Fibroblast of lung (primary cell): ENCODE results near the gene EGFL6. TPM values are rescaled to one million over a fixed set of nuclear protein-coding genes. Genes with fewer than 3 reads are reported as not detected.

Experiments
- DNase-seq, 2 donors: peaks; one replicate each; pipeline versions ENCODE4 v3.0.0 to v3.0.0-alpha.2; 2010; ENCODE audit warnings: low read depth in 2 of 2
- H2AFZ ChIP-seq: 2 replicates; pipeline ENCODE4 v1.5.1; 2012; ENCODE audit warnings: low read length, control low read depth, inconsistent platforms
- H3K27ac ChIP-seq: 2 replicates; pipeline ENCODE4 v1.5.1; 2011; ENCODE audit warnings: low read length, control low read depth; ENCODE audit not compliant: insufficient read depth
- H3K27me3 ChIP-seq: 2 replicates; pipeline ENCODE4 v1.5.1; 2011; ENCODE audit warnings: mild to moderate bottlenecking, low read length; ENCODE audit not compliant: control insufficient read depth, insufficient read depth
- H3K36me3 ChIP-seq: 2 replicates; pipeline ENCODE4 v1.5.1; 2011; ENCODE audit warnings: low read length; ENCODE audit not compliant: control insufficient read depth, insufficient read depth
- H3K4me1 ChIP-seq: 2 replicates; pipeline ENCODE4 v1.5.1; 2011; ENCODE audit warnings: low read length; ENCODE audit not compliant: control insufficient read depth, insufficient read depth; ENCODE audit errors: extremely low read depth
- H3K4me2 ChIP-seq: 2 replicates; pipeline ENCODE4 v1.5.1; 2011; ENCODE audit warnings: low read length, control low read depth; ENCODE audit not compliant: insufficient read depth; ENCODE audit errors: extremely low read depth
- H3K4me3 ChIP-seq, 4 experiments: fragments of 200-600 bp in 1 of 4; sonication (generic) in 1 of 4; replicated peaks in 1 of 4; 2 replicates each; pipeline ENCODE4 v1.5.1; 2011 to 2016; ENCODE audit warnings: low read length in 4 of 4, low read depth in 3 of 4, mild to moderate bottlenecking in 3 of 4, control low read depth in 2 of 4, inconsistent platforms in 1 of 4, mixed read lengths in 1 of 4; ENCODE audit not compliant: insufficient read depth in 1 of 4; ENCODE audit errors: control extremely low read depth in 1 of 4
- H3K79me2 ChIP-seq: 2 replicates; pipeline ENCODE4 v1.5.1; 2012; ENCODE audit warnings: mild to moderate bottlenecking, low read length, inconsistent platforms; ENCODE audit not compliant: control insufficient read depth, insufficient read depth
- H3K9ac ChIP-seq: 2 replicates; pipeline ENCODE4 v1.5.1; 2011; ENCODE audit warnings: mild to moderate bottlenecking, low read length, control low read depth; ENCODE audit not compliant: insufficient read depth
- H3K9me3 ChIP-seq: 2 replicates; pipeline ENCODE4 v1.5.1; 2012; ENCODE audit warnings: low read depth, low read length; ENCODE audit not compliant: control insufficient read depth, insufficient read depth
- H4K20me1 ChIP-seq: 2 replicates; pipeline ENCODE4 v1.5.1; 2011; ENCODE audit warnings: low read length; ENCODE audit not compliant: control insufficient read depth, insufficient read depth; ENCODE audit errors: extremely low read depth
- EZH2 ChIP-seq: IDR thresholded peaks from 2 replicates; pipeline ENCODE4 v1.5.1; 2012; ENCODE audit warnings: low read length, control low read depth, mild to moderate bottlenecking; ENCODE audit errors: missing control alignments
- polyA plus RNA-seq, 2 donors: library from polyadenylated mRNA; depleted of rRNA in 1 of 2; stranded (reverse) in 1 of 2; unstranded in 1 of 2; fragments of >200 nt; gene quantifications; 2 replicates each; pipeline ENCODE4 v1.2.1, GENCODE V29; 2011 to 2012; ENCODE audit warnings: missing spikeins in 1 of 2
- total RNA-seq: library from RNA; depleted of rRNA; stranded (reverse); fragments of >200 nt; gene quantifications from 2 replicates; pipeline ENCODE4 v1.2.1, GENCODE V29; 2014
- TF ChIP-seq, protein P1 (sequence below), 2 donors: IDR thresholded peaks in 1 of 2; conservative IDR thresholded peaks in 1 of 2; 1 replicate in 1 of 2; 2 replicates in 1 of 2; pipeline ENCODE4 v1.5.1; 2011 to 2012; ENCODE audit warnings: low read length in 2 of 2, control low read depth in 1 of 2, inconsistent platforms in 1 of 2, low read depth in 1 of 2, mild to moderate bottlenecking in 1 of 2

EGFL6 gene
- total and polyA plus RNA-seq, 2 donors (not counting 1 experiment from before 2014, with no cell fraction given) = 0.17 to 0.32 TPM

DNA sequence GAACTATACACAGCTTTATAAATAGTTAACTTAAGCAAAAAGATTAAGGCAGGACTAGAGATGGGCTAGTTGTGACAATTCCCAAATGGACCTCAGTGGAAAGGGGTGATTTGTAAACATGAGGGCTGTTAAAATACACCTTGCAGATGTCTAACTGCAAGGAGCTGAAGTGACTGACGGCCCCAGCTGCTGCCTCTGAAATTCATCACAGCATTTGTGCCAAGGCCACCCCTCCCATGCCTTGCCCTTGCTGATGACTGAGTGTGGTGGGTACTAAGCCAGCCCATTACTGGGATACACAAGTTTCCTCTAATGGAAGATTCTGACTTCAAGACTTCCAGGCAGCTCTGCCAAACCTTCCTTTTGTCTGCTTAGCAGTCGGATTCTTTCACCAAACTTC, 23.7 kb upstream of the EGFL6 start:
- TF ChIP-seq, protein P1, sequence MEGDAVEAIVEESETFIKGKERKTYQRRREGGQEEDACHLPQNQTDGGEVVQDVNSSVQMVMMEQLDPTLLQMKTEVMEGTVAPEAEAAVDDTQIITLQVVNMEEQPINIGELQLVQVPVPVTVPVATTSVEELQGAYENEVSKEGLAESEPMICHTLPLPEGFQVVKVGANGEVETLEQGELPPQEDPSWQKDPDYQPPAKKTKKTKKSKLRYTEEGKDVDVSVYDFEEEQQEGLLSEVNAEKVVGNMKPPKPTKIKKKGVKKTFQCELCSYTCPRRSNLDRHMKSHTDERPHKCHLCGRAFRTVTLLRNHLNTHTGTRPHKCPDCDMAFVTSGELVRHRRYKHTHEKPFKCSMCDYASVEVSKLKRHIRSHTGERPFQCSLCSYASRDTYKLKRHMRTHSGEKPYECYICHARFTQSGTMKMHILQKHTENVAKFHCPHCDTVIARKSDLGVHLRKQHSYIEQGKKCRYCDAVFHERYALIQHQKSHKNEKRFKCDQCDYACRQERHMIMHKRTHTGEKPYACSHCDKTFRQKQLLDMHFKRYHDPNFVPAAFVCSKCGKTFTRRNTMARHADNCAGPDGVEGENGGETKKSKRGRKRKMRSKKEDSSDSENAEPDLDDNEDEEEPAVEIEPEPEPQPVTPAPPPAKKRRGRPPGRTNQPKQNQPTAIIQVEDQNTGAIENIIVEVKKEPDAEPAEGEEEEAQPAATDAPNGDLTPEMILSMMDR (conservative IDR thresholded peaks at IDR 0.05 in 1 of 2, IDR thresholded peaks at IDR 0.05 in 1 of 2; ENCODE audit: low read depth in 1 of 2, low read length in 2 of 2) = no peak
- no peak for TF ChIP-seq EZH2
- no peak overlapping the region for H3K4me3 ChIP-seq

DNA sequence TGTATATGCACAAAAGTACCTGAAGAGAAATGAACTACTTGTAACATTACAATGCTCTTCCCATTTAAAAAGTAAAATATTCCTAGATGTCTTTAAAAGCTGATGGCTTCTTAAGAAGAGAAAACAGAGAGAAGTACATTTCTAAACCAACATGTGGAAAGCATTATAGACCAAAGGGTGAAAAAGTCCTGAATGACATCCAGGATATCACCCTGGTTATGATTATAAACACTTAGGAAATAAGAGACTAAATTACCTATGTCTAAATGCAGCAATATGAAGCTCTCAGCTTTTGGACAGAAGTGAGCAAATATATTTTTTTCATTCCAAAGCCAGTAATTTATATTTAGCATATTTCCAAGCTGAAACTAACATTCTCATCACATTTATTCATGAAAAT, 21.7 kb upstream of the EGFL6 start:
- Histone ChIP-seq H3K4me2 (no peak overlapping the region), H3K79me2 (no peaks in the 10 kb centered on the region), H2AFZ (no peak overlapping the region), H3K27me3 (no peaks in the 10 kb centered on the region), H3K9ac (no peak overlapping the region), H3K4me1 (no peaks in the 10 kb centered on the region), H4K20me1 (no peaks in the 10 kb centered on the region), H3K36me3 (no peaks in the 10 kb centered on the region), H3K9me3 (no peaks in the 10 kb centered on the region), H3K27ac (no peak overlapping the region), H3K4me3 (no peak overlapping the region)
- TF ChIP-seq, protein P1 (conservative IDR thresholded peaks at IDR 0.05 in 1 of 2, IDR thresholded peaks at IDR 0.05 in 1 of 2; ENCODE audit: low read depth in 1 of 2, low read length in 2 of 2) = no peak
- no peak for TF ChIP-seq EZH2
- no peak for DNase-seq

More for the DNA sequence above, 23.7 kb upstream of the EGFL6 start:
- Histone ChIP-seq H3K4me1 (no peaks in the 10 kb centered on the region), H3K27me3 (no peaks in the 10 kb centered on the region), H3K36me3 (no peaks in the 10 kb centered on the region), H3K4me2 (no peak overlapping the region), H3K9ac (no peak overlapping the region), H3K79me2 (no peaks in the 10 kb centered on the region), H3K9me3 (no peaks in the 10 kb centered on the region), H3K27ac (no peak overlapping the region), H2AFZ (no peak overlapping the region), H4K20me1 (no peaks in the 10 kb centered on the region)
- no peak for DNase-seq

DNA sequence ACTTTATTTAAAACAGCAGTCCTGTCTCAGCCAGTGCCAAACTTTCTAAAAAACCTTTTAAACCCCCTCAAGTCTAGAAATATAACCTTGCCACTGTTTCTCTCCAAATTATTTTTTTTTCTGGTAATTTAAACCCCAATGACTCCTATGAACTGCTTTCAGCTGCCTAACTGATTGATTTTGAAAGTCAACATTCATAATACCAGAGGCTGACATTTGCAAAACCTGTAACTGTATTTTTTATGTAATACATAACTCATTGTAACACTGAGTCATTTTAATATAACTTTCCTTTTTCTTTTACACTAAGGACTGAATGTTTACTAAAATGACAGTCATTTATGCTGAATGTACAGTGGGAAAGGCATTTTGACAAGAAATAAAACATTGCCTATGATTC, 19.1 kb upstream of the EGFL6 start:
- no peaks in the 10 kb centered on the region for H3K27me3 ChIP-seq
- no peaks in the 10 kb centered on the region for H3K4me1 ChIP-seq
- no peaks in the 10 kb centered on the region for H4K20me1 ChIP-seq
- no peak overlapping the region for H3K4me3 ChIP-seq
- no peak for DNase-seq
- no peak overlapping the region for H3K27ac ChIP-seq
- no peak overlapping the region for H3K9ac ChIP-seq
- H3K9me3 ChIP-seq = no peaks in the 10 kb centered on the region
- H3K36me3 ChIP-seq = no peaks in the 10 kb centered on the region
- no peak overlapping the region for H2AFZ ChIP-seq
- no peak overlapping the region for H3K4me2 ChIP-seq
- no peak for TF ChIP-seq EZH2
- TF ChIP-seq, protein P1 (conservative IDR thresholded peaks at IDR 0.05 in 1 of 2, IDR thresholded peaks at IDR 0.05 in 1 of 2; ENCODE audit: low read depth in 1 of 2, low read length in 2 of 2) = no peak
- H3K79me2 ChIP-seq = no peaks in the 10 kb centered on the region
